GM18951 (cell line): ENCODE results near the gene DIAPH2.

Experiments used
- POLR2A ChIP-seq: IDR thresholded peaks from 4 replicates; pipeline ENCODE4 v1.6.1; 2011; ENCODE audit warnings: mild to moderate bottlenecking; ENCODE audit not compliant: insufficient read length, insufficient read depth; ENCODE audit errors: extremely low read depth
- in situ Hi-C: fragments of 300-500 bp; cut with MboI; formaldehyde crosslinking; loops from one replicate; pipeline ENCODE4 v1.12.0; 2022; ENCODE audit warnings: low sequenced_read_pairs, mixed read lengths, inconsistent platforms; ENCODE audit not compliant: unreplicated experiment

DIAPH2 gene

GRCh38 chrX:97030463-97030862, 345.8 kb downstream of the DIAPH2 start:
- no peak for TF ChIP-seq POLR2A
- in situ Hi-C loops, result no loop called here

- no peak for TF ChIP-seq POLR2A
- in situ Hi-C loops, result no loop called here
Observed at GRCh38 chrX:97030947-97031346, 346.3 kb downstream of the DIAPH2 start.

- in situ Hi-C loops, result no loop called here
- no peak for TF ChIP-seq POLR2A
Observed at GRCh38 chrX:97039363-97040029, 354.9 kb downstream of the DIAPH2 start.

GRCh38 chrX:97045470-97045869, 360.8 kb downstream of the DIAPH2 start:
- TF ChIP-seq POLR2A, result no peak
- in situ Hi-C loops, result no loop called here

DNA sequence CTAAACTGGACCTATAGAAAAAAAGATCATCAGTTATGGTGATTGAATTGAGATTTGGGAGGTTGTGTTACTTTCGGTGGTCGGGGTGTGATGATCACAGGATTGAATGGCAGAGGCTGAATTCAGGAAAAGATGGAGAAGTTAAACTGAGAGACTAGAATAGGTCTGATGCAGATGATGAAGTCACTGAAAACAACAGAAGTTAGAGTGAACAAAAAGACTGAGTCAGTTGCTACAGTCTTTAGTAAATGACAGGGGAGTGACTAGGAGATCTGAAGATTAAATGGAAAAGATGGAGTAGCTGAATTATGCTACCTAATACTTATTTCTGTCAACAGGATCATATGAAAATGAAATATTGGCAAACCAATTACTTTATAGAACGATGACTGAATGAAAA, 362.2 kb downstream of the DIAPH2 start:
- no peak for TF ChIP-seq POLR2A
- in situ Hi-C loops, result no loop called here

GRCh38 chrX:97050392-97050791, 365.8 kb downstream of the DIAPH2 start:
- TF ChIP-seq POLR2A, result no peak
- in situ Hi-C loops, result no loop called here

- TF ChIP-seq POLR2A, result no peak
- in situ Hi-C loops, result no loop called here
Observed at GRCh38 chrX:97057349-97057909, 372.8 kb downstream of the DIAPH2 start.

DNA sequence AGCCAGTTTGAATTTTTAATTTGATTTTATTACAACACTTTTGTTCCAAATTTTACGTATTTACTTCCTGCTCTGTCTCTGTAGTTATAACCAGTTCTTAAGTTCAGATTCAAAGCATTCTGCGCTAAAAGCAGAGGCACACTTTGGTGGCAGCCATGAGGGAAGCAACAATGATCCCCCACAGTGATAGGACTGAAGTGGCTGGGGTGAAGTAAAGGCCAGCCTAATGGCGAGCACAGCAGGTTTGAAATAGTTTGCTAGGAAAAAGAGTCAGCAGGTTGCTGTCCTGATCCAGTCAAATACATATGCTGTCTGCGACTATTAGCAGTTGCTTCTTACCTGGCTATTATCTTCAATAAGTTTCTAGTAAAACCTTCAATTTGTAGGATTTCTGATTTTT, 375.4 kb downstream of the DIAPH2 start:
- no peak for TF ChIP-seq POLR2A
- in situ Hi-C loops, result no loop called here

- in situ Hi-C loops, result no loop called here
- no peak for TF ChIP-seq POLR2A
Observed at GRCh38 chrX:97065066-97065465, 380.4 kb downstream of the DIAPH2 start.

DNA sequence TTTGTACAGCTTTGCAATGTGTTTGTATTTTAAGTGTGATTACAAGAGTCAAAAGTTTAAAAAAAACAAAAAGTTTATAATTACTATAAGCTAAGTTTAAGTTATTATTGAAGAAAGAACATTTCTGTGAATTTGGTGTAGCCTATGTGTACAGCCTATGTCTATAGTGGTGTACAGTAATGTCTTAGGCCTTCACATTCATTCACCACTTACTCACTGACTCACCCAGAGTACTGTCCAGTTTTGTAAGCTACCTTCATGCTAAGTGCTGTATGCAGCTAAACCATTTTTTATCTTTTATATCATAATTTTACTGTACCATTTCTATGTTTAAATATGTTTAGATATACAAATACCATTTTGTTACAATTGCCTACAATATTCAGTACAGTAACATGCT, 381.3 kb downstream of the DIAPH2 start:
- TF ChIP-seq POLR2A, result no peak

DNA sequence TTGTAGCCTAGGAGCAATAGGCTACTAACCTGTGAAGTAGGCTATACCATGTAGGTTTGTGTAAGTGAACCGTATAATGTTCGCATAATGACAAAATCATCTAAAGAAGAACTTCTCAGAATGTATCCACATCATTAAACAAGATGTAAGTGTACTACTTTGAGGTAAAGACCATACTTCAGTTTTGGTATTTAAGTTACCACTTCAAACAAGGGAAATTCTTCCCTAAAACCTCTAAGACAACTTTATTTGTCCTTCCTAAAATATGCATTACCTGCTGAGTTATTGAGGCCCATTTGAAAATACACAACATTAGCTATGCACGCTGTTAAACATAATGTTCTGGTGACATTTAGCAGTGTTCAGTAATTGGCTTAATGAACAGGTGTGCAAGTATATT, 381.7 kb downstream of the DIAPH2 start:
- in situ Hi-C loops, result no loop called here
- TF ChIP-seq POLR2A, result no peak

More for the DNA sequence above, 381.3 kb downstream of the DIAPH2 start:
- in situ Hi-C loops, result no loop called here

GRCh38 chrX:97070346-97070745, 385.7 kb downstream of the DIAPH2 start:
- in situ Hi-C loops, result no loop called here
- no peak for TF ChIP-seq POLR2A

- no peak for TF ChIP-seq POLR2A
- in situ Hi-C loops, result no loop called here
Observed at GRCh38 chrX:97074400-97074799, 389.8 kb downstream of the DIAPH2 start.

DNA sequence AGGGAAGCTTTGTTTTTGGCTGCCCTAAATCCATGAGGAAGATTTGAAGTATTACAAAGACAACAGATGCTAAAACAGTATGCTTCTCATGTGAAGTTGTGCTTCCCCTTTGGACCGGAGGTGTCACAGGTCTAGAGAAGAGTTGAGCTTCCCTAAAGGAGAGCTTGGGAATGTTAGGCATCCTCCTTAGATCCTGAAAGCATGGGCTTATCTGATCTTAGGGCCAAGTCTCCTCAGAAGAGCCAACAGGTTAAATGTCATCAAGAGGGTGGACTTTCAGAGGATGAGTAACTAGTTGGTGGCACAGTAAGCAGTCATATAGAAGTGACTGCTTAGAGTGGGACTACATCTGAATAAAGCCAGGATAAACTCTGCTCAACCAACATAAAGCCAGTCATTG, 404.5 kb downstream of the DIAPH2 start:
- in situ Hi-C loops, result no loop called here
- no peak for TF ChIP-seq POLR2A

DNA sequence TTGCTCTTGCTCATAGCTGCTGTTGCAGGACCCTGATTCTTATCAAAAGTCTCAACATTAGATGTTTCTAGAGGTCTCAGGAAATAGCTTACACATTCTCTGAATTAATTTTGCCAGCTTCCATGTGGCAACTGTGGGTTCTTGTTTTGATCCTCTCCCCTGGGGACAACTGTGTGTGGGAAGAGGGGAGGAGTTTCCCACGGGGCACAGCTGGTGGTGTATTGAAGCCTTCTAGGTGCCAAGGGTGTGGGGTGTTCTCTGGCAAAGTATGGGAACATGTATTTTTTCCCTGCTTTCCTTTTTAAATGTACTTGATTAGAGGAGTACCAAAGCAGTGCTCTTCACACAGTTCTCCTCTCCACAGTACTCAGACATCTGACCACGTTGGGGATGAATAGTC, 411.7 kb downstream of the DIAPH2 start:
- TF ChIP-seq POLR2A, result no peak
- in situ Hi-C loops, result no loop called here

- TF ChIP-seq POLR2A, result no peak
- in situ Hi-C loops, result no loop called here
Observed at GRCh38 chrX:97102938-97103337, 418.3 kb downstream of the DIAPH2 start.
